ENCODE data around the gene TUFT1.
"Not testable (repeated sequence)": the region's sequence is repeated elsewhere in the genome, so short reads cannot be mapped to it uniquely, and the experiment has no call there.

TUFT1 gene

GRCh38 chr1:151519667-151520066 is 20.4 kb upstream of the TUFT1 start:
- Mint-ChIP-seq H3K4me1 (peaks cover 3% of the 10 kb centered on the region in 2 donors), H3K4me3 (no peak overlapping the region), H3K27ac (no peak overlapping the region), H3K9me3 (no peaks in the 10 kb centered on the region), H3K36me3 (peaks cover 3% of the 10 kb centered on the region in 2 donors), H3K27me3 (peaks cover 0 to 7% of the 10 kb centered on the region in 2 donors)
- no peak for DNase-seq
- no peak for ATAC-seq (replicated peaks)

GRCh38 chr1:151520359-151520758 is 19.8 kb upstream of the TUFT1 start:
- Mint-ChIP-seq H3K27ac (no peak overlapping the region), H3K27me3 (peaks cover under 1 to 14% of the 10 kb centered on the region in 2 donors), H3K36me3 (peaks cover 3 to 6% of the 10 kb centered on the region in 2 donors), H3K4me3 (no peak overlapping the region), H3K4me1 (peaks cover 9 to 10% of the 10 kb centered on the region in 2 donors), H3K9me3 (no peaks in the 10 kb centered on the region)
- no peak for DNase-seq
- ATAC-seq (replicated peaks), result no peak

- peaks cover 7 to 18% of the 10 kb centered on the region in 2 donors for H3K27me3 Mint-ChIP-seq
- not testable (repeated sequence) for H3K4me3 Mint-ChIP-seq; H3K36me3 Mint-ChIP-seq; H3K9me3 Mint-ChIP-seq; ATAC-seq (replicated peaks); H3K27ac Mint-ChIP-seq; DNase-seq
- peaks cover 11 to 12% of the 10 kb centered on the region in 2 donors for H3K4me1 Mint-ChIP-seq
Measured at GRCh38 chr1:151522427-151522826, 17.7 kb upstream of the TUFT1 start.

GRCh38 chr1:151523326-151523725 is 16.8 kb upstream of the TUFT1 start:
- peaks cover 3 to 6% of the 10 kb centered on the region in 2 donors for H3K36me3 Mint-ChIP-seq
- peaks cover 7 to 18% of the 10 kb centered on the region in 2 donors for H3K27me3 Mint-ChIP-seq

GRCh38 chr1:151524736-151525135 is 15.4 kb upstream of the TUFT1 start:
- ATAC-seq (replicated peaks), result peak in 1 of 2 donors; percentile 50
- peak overlapping the region; percentile 20 for H3K27ac Mint-ChIP-seq
- H3K4me1 Mint-ChIP-seq, result peaks cover 11 to 12% of the 10 kb centered on the region in 2 donors
- no peak for DNase-seq
- no peak overlapping the region for H3K4me3 Mint-ChIP-seq
- no peaks in the 10 kb centered on the region for H3K9me3 Mint-ChIP-seq
- H3K27me3 Mint-ChIP-seq, result peaks cover 7 to 18% of the 10 kb centered on the region in 2 donors
- H3K36me3 Mint-ChIP-seq, result peaks cover 3 to 6% of the 10 kb centered on the region in 2 donors

More at GRCh38 chr1:151523326-151523725, 16.8 kb upstream of the TUFT1 start:
- DNase-seq, result no peak
- Mint-ChIP-seq H3K4me1 (peaks cover 11 to 12% of the 10 kb centered on the region in 2 donors), H3K4me3 (no peak overlapping the region), H3K9me3 (no peaks in the 10 kb centered on the region), H3K27ac (no peak overlapping the region)
- ATAC-seq (replicated peaks), result no peak

DNA sequence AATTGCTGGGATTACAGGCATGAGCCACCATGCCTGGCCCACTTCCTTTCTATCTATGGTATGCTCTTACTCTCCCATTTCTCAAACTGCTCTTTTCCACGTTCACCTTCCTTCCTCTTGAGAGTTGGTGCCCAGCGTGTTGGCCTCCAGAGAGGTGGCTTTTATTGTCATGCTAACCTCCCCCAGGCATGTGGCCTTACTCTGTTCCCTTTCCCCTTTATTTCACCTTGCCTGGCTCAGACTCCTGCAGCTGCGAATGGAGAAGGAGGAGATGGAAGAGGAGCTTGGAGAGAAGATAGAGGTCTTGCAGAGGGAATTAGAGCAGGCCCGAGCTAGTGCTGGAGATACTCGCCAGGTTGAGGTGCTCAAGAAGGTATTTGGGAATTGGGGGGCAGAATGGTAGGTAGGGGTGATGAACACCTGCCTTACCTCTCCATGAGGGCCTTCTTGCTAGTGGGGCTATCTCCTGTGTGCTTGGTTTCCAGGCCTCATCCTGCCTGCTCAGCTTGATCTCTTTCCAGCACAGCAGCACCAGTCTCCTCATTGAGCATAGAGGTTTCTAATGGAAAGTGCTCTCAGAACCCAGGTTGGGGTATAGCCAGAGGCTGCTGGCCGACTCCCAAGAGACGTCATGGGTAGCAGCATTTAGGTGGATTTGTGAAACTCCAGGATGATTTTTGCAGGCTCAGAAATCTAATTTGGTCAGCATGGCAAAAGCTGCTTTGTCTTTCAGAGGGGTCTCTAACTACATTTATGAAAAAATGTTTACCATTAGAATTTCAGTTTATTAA is 13.2 kb upstream of the TUFT1 start:
- ATAC-seq (replicated peaks), result no peak
- Mint-ChIP-seq H3K27me3 (peaks cover 7 to 18% of the 10 kb centered on the region in 2 donors), H3K36me3 (peaks cover 3 to 6% of the 10 kb centered on the region in 2 donors), H3K4me3 (no peak overlapping the region), H3K9me3 (no peaks in the 10 kb centered on the region), H3K27ac (no peak overlapping the region), H3K4me1 (peaks cover 11 to 12% of the 10 kb centered on the region in 2 donors)
- no peak for DNase-seq

- DNase-seq (no peak), ATAC-seq (replicated peaks) (no peak)
- H3K27me3 Mint-ChIP-seq, result peaks cover 7 to 18% of the 10 kb centered on the region in 2 donors
- H3K4me1 Mint-ChIP-seq, result peaks cover 11 to 12% of the 10 kb centered on the region in 2 donors
- H3K9me3 Mint-ChIP-seq, result no peaks in the 10 kb centered on the region
- H3K4me3 Mint-ChIP-seq, result no peak overlapping the region
- peaks cover 3 to 6% of the 10 kb centered on the region in 2 donors for H3K36me3 Mint-ChIP-seq
- no peak overlapping the region for H3K27ac Mint-ChIP-seq
Measured at GRCh38 chr1:151529211-151529702, 10.9 kb upstream of the TUFT1 start.

DNA sequence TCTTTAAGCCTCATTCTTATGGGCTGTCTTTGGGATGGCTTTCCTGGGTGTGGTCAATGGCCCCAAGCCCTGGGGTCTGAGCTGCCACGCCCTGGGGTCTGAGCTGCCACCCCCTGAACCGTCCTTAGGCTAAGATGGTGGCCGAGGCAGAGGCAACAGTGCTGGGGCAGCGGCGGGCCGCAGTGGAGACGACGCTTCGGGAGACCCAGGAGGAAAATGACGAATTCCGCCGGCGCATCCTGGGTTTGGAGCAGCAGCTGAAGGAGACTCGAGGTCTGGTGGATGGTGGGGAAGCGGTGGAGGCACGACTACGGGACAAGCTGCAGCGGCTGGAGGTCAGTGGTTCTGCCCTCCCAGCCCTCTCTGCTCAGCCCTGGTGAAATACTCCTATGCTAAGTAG is 10.3 kb upstream of the TUFT1 start:
- no peaks in the 10 kb centered on the region for H3K9me3 Mint-ChIP-seq
- peaks cover 7 to 14% of the 10 kb centered on the region in 2 donors for H3K27me3 Mint-ChIP-seq
- H3K36me3 Mint-ChIP-seq, result peaks cover 0 to 1% of the 10 kb centered on the region in 2 donors
- H3K27ac Mint-ChIP-seq, result no peak overlapping the region
- ATAC-seq (replicated peaks) (no peak), DNase-seq (no peak)
- H3K4me3 Mint-ChIP-seq, result no peak overlapping the region
- H3K4me1 Mint-ChIP-seq, result peaks cover 8 to 9% of the 10 kb centered on the region in 2 donors

DNA sequence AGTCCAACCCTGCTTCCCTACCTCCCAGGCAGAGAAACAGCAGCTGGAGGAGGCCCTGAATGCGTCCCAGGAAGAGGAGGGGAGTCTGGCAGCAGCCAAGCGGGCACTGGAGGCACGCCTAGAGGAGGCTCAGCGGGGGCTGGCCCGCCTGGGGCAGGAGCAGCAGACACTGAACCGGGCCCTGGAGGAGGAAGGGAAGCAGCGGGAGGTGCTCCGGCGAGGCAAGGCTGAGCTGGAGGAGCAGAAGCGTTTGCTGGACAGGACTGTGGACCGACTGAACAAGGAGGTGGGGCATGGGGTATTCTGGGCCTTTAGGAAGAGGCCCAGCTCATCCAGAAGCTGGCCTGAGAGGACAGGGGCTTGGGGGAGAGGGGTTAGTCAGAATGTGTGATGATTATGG is 9.6 kb upstream of the TUFT1 start:
- Mint-ChIP-seq H3K36me3 (no peaks in the 10 kb centered on the region), H3K9me3 (no peaks in the 10 kb centered on the region), H3K4me1 (peaks cover 1 to 4% of the 10 kb centered on the region in 2 donors), H3K27ac (no peak overlapping the region), H3K4me3 (no peak overlapping the region), H3K27me3 (peaks cover 5 to 7% of the 10 kb centered on the region in 2 donors)
- DNase-seq (no peak), ATAC-seq (replicated peaks) (no peak)

DNA sequence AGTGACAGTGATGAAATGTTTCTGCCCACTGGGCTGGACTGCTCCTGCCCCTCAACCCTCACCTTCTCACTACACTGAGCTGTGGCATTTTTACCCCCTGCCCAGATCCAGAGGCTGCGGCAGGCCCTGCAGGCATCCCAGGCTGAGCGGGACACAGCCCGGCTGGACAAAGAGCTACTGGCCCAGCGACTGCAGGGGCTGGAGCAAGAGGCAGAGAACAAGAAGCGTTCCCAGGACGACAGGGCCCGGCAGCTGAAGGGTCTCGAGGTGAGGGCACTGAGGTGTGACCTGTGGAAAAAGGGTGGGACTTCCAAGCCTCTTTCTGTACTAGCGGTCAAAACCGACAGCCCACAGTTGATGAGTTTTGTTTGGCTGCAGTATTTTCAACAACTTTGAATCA is 6.2 kb upstream of the TUFT1 start:
- H3K27me3 Mint-ChIP-seq, result no peaks in the 10 kb centered on the region
- no peaks in the 10 kb centered on the region for H3K9me3 Mint-ChIP-seq
- no peak overlapping the region for H3K4me3 Mint-ChIP-seq
- H3K27ac Mint-ChIP-seq, result no peak overlapping the region
- ATAC-seq (replicated peaks) (no peak), DNase-seq (no peak)
- no peaks in the 10 kb centered on the region for H3K36me3 Mint-ChIP-seq
- peaks cover 0 to 2% of the 10 kb centered on the region in 2 donors for H3K4me1 Mint-ChIP-seq

GRCh38 chr1:151534662-151535278 is 5.3 kb upstream of the TUFT1 start:
- DNase-seq (peak; percentile 60), ATAC-seq (replicated peaks) (peak; percentile 80 to 84)
- H3K27me3 Mint-ChIP-seq, result no peaks in the 10 kb centered on the region
- no peak overlapping the region for H3K4me3 Mint-ChIP-seq
- H3K9me3 Mint-ChIP-seq, result no peaks in the 10 kb centered on the region
- no peak overlapping the region for H3K27ac Mint-ChIP-seq
- peaks cover 3 to 4% of the 10 kb centered on the region in 2 donors for H3K4me1 Mint-ChIP-seq
- no peaks in the 10 kb centered on the region for H3K36me3 Mint-ChIP-seq

- no peak overlapping the region for H3K4me3 Mint-ChIP-seq
- H3K36me3 Mint-ChIP-seq, result no peaks in the 10 kb centered on the region
- ATAC-seq (replicated peaks) (no peak), DNase-seq (no peak)
- no peak overlapping the region for H3K27ac Mint-ChIP-seq
- no peaks in the 10 kb centered on the region for H3K27me3 Mint-ChIP-seq
- peaks cover 5 to 11% of the 10 kb centered on the region in 2 donors for H3K4me1 Mint-ChIP-seq
- no peaks in the 10 kb centered on the region for H3K9me3 Mint-ChIP-seq
Measured at GRCh38 chr1:151535326-151536271, 4.5 kb upstream of the TUFT1 start.

DNA sequence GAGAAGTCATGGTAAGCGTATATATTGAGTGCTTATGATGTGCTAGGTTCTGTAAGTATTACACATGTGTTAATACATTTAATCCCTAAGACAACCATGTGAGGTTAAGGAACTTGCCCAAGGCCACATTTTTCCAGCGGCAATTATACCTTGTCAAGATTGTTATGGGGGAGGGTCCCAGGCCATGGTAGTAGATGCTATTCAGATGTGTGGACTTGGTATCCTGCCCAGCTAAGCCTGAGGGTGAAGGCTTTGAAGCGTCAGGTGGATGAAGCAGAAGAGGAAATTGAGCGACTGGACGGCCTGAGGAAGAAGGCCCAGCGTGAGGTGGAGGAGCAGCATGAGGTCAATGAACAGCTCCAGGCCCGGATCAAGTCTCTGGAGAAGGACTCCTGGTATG is 3.6 kb upstream of the TUFT1 start:
- Mint-ChIP-seq H3K36me3 (no peaks in the 10 kb centered on the region), H3K27ac (no peak overlapping the region), H3K27me3 (peaks cover 3 to 9% of the 10 kb centered on the region in 2 donors), H3K4me1 (peaks cover 13 to 20% of the 10 kb centered on the region in 2 donors), H3K9me3 (no peaks in the 10 kb centered on the region), H3K4me3 (no peak overlapping the region)
- no peak for DNase-seq
- no peak for ATAC-seq (replicated peaks)

DNA sequence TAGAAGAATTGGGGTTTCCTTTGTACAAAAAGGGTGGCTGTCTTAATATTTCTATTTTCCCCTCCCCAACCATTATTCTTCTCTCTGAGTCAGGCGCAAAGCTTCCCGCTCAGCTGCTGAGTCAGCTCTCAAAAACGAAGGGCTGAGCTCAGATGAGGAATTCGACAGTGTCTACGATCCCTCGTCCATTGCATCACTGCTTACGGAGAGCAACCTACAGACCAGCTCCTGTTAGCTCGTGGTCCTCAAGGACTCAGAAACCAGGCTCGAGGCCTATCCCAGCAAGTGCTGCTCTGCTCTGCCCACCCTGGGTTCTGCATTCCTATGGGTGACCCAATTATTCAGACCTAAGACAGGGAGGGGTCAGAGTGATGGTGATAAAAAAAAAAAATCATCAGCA is 3.0 kb upstream of the TUFT1 start:
- H3K4me1 Mint-ChIP-seq, result peaks cover 15 to 24% of the 10 kb centered on the region in 2 donors
- no peak for ATAC-seq (replicated peaks)
- no peaks in the 10 kb centered on the region for H3K36me3 Mint-ChIP-seq
- DNase-seq, result no peak
- H3K9me3 Mint-ChIP-seq, result no peaks in the 10 kb centered on the region
- H3K27ac Mint-ChIP-seq, result no peak overlapping the region
- H3K27me3 Mint-ChIP-seq, result peaks cover 6 to 15% of the 10 kb centered on the region in 2 donors
- no peak overlapping the region for H3K4me3 Mint-ChIP-seq
